K562 (cell line): ENCODE data around the gene BCAS3. TPM values are rescaled to one million over a fixed set of nuclear protein-coding genes. Genes with fewer than 3 reads are reported as not detected.

ENCODE experiments used
- ATAC-seq: fragments of 200-7000 bp; cut with Tn5 transposase; 3 replicates; pipeline ENCODE4 v1.9.1; 2020; ENCODE audit warnings: moderate library complexity
- BruUV-seq: library from RNA; stranded (reverse); fragments of 400-500 nt; replicated peaks from 2 replicates; lab custom pipeline; 2021; lab: Mats Ljungman, UMichigan
- CTCF ChIA-PET: fragments of 300-600 bp; formaldehyde crosslinking; extraction: SDS; loops from one replicate; lab custom pipeline; 2021; ENCODE audit warnings: low intra/inter-chr PET ratio; lab: Yijun Ruan, JAX
- POLR2A ChIA-PET: fragments of 300-600, 350-650 bp; sonication (Branson Sonifier 250); formaldehyde crosslinking; extraction: SDS; loops from one replicate; lab custom pipeline; 2021; ENCODE audit warnings: antibody characterized with exemption, inconsistent platforms; lab: Yijun Ruan, JAX
- DNase-seq, 4 experiments: peaks; one replicate each; pipeline versions ENCODE4 v3.0.0 to v3.0.0-alpha.2; 2011 to 2018; ENCODE audit warnings: low spot score in 3 of 4, mixed read lengths in 3 of 4; ENCODE audit errors: extremely low read depth in 1 of 4
- FAIRE-seq: peaks from 2 replicates; lab custom pipeline; 2011; peaks lifted over from hg19 to GRCh38; lab: Jason Lieb, UNC
- H2AFZ ChIP-seq: 2 replicates; pipeline ENCODE4 v1.6.0; 2011; ENCODE audit warnings: low read depth, low read length, control low read depth, inconsistent platforms
- H3K27ac ChIP-seq: fragments of 200-600 bp; 3 replicates; pipeline ENCODE4 v1.8.0; 2011; ENCODE audit warnings: low read depth, mild to moderate bottlenecking, control low read depth, inconsistent platforms, low read length, moderate library complexity, mixed read lengths; ENCODE audit errors: extremely low read depth
- H3K27me3 ChIP-seq, 2 experiments: fragments of 300-600 bp in 1 of 2; 2 replicates in 1 of 2; 3 replicates in 1 of 2; pipeline versions ENCODE4 v1.6.0 to v1.8.0; 2011; ENCODE audit warnings: inconsistent platforms in 2 of 2, low read length in 2 of 2, mild to moderate bottlenecking in 1 of 2, mixed read lengths in 1 of 2, moderate library complexity in 1 of 2; ENCODE audit not compliant: control insufficient read depth in 2 of 2, insufficient read depth in 2 of 2
- H3K36me3 ChIP-seq: fragments of 300-600 bp; 3 replicates; pipeline ENCODE4 v1.8.0; 2011; ENCODE audit warnings: mild to moderate bottlenecking, low read length, inconsistent platforms; ENCODE audit not compliant: control insufficient read depth, insufficient read depth
- H3K4me1 ChIP-seq, 2 experiments: fragments of 200-600 bp in 1 of 2; replicated peaks in 1 of 2; 2 replicates in 1 of 2; 3 replicates in 1 of 2; pipeline versions ENCODE4 v1.5.1 to v1.8.0; 2011; ENCODE audit warnings: inconsistent platforms in 2 of 2, low read length in 2 of 2, mild to moderate bottlenecking in 1 of 2, mixed read lengths in 1 of 2, moderate library complexity in 1 of 2; ENCODE audit not compliant: control insufficient read depth in 2 of 2, insufficient read depth in 2 of 2
- H3K4me2 ChIP-seq: 2 replicates; pipeline ENCODE4 v1.6.1; 2011; ENCODE audit warnings: low read length, control low read depth, inconsistent platforms, mixed read lengths; ENCODE audit not compliant: insufficient read depth
- H3K4me3 ChIP-seq: fragments of 200-600 bp; sonication (generic), shearing (Covaris generic); 2 replicates; pipeline ENCODE4 v1.5.1; 2016; ENCODE audit warnings: control low read depth, inconsistent platforms
- H3K79me2 ChIP-seq: fragments of 200-600 bp; 3 replicates; pipeline ENCODE4 v1.8.0; 2011; ENCODE audit warnings: low read length, inconsistent platforms; ENCODE audit not compliant: control insufficient read depth, insufficient read depth
- H3K9ac ChIP-seq, 2 experiments: 2 replicates each; pipeline versions ENCODE4 v1.6.0 to v1.6.1; 2011; ENCODE audit warnings: low read depth in 2 of 2, low read length in 2 of 2, control low read depth in 1 of 2, inconsistent platforms in 1 of 2, mild to moderate bottlenecking in 1 of 2, mixed read lengths in 1 of 2; ENCODE audit not compliant: insufficient read depth in 1 of 2
- H3K9me1 ChIP-seq: one replicate; pipeline ENCODE4 v1.6.0; 2011; ENCODE audit warnings: inconsistent platforms, mild to moderate bottlenecking, low read length, moderate library complexity; ENCODE audit not compliant: control insufficient read depth, insufficient read depth
- H3K9me3 ChIP-seq: replicated peaks from 2 replicates; pipeline ENCODE4 v1.5.1; 2011; ENCODE audit warnings: low read depth, low read length, inconsistent platforms; ENCODE audit not compliant: control insufficient read depth, insufficient read depth
- H4K20me1 ChIP-seq: replicated peaks from 2 replicates; pipeline ENCODE4 v1.6.1; 2011; ENCODE audit warnings: low read length, inconsistent platforms, mixed read lengths; ENCODE audit not compliant: control insufficient read depth, insufficient read depth
- TAF15 ChIP-seq: fragments of 200-400 bp; formaldehyde crosslinking; IDR thresholded peaks from 2 replicates; pipeline ENCODE4 v1.6.1; 2017; ENCODE audit warnings: mild to moderate bottlenecking, low read depth, low read length, moderate library complexity
- WGBS: fragments of 100-300 bp; shearing (Covaris generic); methylation state at CpG from one replicate; pipeline ENCODE4 v1.1.6; 2016; ENCODE audit warnings: low coverage, mixed read lengths; ENCODE audit not compliant: insufficient coverage; ENCODE audit errors: missing lambda C conversion rate; 5-methylcytosine and 5-hydroxymethylcytosine counted together
- in situ Hi-C: fragments of 300-500 bp; cut with MboI; formaldehyde crosslinking; loops from 4 replicates; pipeline ENCODE4 v1.15.0; 2018; ENCODE audit warnings: inconsistent platforms, mixed read lengths
- intact Hi-C: fragments of 100-400 bp; cut with micrococcal nuclease; formaldehyde crosslinking; loops from 2 replicates; pipeline ENCODE4 v1.14.2; 2022
- polyA plus RNA-seq, 8 experiments: library from polyadenylated mRNA; depleted of rRNA in 4 of 8; stranded (reverse) in 5 of 8; unstranded in 3 of 8; fragments of >200 nt; fragmentation: Nextera tagmentation in 2 of 8; fragmentation: Illumina TruSeq in 1 of 8; extraction: Ambion mirVana in 2 of 8; extraction: Trizol in 1 of 8; gene quantifications; 2 replicates each; pipeline versions ENCODE4 v1.2.1 to v1.2.3, GENCODE V29; 2011 to 2014; ENCODE audit warnings: inconsistent platforms in 1 of 8, missing spikeins in 1 of 8
- total RNA-seq, 7 experiments: library from RNA; depleted of rRNA in 6 of 7; stranded (reverse); fragments of >200 nt in 6 of 7; fragmentation: Illumina TruSeq in 2 of 7; extraction: Trizol in 2 of 7; gene quantifications; 2 replicates each; pipeline versions ENCODE4 v1.2.1 to v1.2.3, GENCODE V29; 2011 to 2021; ENCODE audit warnings: low replicate concordance in 1 of 7
- TF ChIP-seq, protein P1 (sequence below), 3 experiments: fragments of 200-800 bp in 1 of 3; fragments of 250-450 bp in 1 of 3; fragments of 450-650 bp in 1 of 3; sonication (Bioruptor Pico) in 1 of 3; sonication (Bioruptor generic) in 1 of 3; formaldehyde crosslinking in 1 of 3; IDR thresholded peaks; 2 replicates each; pipeline versions ENCODE4 v1.6.1 to v1.8.0; 2016 to 2022; ENCODE audit warnings: mild to moderate bottlenecking in 2 of 3, missing genetic modification characterization in 2 of 3, missing compliant biosample characterization in 1 of 3, moderate library complexity in 1 of 3

BCAS3 gene
- total and polyA plus RNA-seq, 9 of the 15 experiments (the other 6 are each of a cell fraction or from before 2014, with no cell fraction given) = 1.9 to 5.5 (median 3.5) TPM

DNA sequence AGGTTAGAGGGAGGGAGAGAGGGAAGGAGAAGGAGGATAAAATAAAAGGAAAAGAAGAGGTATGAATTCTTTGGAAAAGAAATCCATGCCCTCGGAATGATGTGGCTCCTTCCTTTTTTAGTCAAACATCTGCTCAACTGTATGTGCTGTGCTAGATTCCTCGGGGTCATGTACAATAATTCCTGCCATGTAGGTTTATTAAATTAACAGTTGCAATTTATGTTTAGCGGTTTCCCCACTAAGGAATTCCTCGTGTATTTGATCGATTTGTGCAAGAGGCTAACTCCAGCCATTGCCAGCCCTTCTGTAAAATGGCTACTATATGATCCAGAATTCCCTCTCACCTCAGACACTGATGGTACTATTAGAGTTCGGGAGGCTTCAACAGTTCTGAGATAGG, 639.0 kb downstream of the BCAS3 start:
- Histone ChIP-seq H3K9me1 (no peaks in the 10 kb centered on the region), H3K79me2 (no peaks in the 10 kb centered on the region), H3K27ac (no peak overlapping the region), H3K4me2 (no peak overlapping the region), H3K9me3 (no peaks in the 10 kb centered on the region), H3K4me3 (no peak overlapping the region), H3K36me3 (no peaks in the 10 kb centered on the region), H4K20me1 (no peaks in the 10 kb centered on the region; the same call in 1 of the 2 replicates), H2AFZ (no peak overlapping the region), H3K9ac (no peak overlapping the region), H3K4me1 (no peaks in the 10 kb centered on the region), H3K27me3 (peaks cover 36 to 60% of the 10 kb centered on the region in 2 experiments)
- in situ Hi-C loops = no loop called here
- ATAC-seq = no peak
- POLR2A ChIA-PET = interaction anchor here (0.9 kb wide), 1 partner anchor 10 kb away, joined by 3 read pairs; no protein-coding TSS in a partner anchor
- no peak for DNase-seq
- intact Hi-C loops = no loop called here
- WGBS = 0% methylated on average over 5 of the region's 6 CpGs
- FAIRE-seq = no peak
- BruUV-seq = no TSS peak
- CTCF ChIA-PET = no interaction called here
- no peak for TF ChIP-seq TAF15
- TF ChIP-seq, protein P1, sequence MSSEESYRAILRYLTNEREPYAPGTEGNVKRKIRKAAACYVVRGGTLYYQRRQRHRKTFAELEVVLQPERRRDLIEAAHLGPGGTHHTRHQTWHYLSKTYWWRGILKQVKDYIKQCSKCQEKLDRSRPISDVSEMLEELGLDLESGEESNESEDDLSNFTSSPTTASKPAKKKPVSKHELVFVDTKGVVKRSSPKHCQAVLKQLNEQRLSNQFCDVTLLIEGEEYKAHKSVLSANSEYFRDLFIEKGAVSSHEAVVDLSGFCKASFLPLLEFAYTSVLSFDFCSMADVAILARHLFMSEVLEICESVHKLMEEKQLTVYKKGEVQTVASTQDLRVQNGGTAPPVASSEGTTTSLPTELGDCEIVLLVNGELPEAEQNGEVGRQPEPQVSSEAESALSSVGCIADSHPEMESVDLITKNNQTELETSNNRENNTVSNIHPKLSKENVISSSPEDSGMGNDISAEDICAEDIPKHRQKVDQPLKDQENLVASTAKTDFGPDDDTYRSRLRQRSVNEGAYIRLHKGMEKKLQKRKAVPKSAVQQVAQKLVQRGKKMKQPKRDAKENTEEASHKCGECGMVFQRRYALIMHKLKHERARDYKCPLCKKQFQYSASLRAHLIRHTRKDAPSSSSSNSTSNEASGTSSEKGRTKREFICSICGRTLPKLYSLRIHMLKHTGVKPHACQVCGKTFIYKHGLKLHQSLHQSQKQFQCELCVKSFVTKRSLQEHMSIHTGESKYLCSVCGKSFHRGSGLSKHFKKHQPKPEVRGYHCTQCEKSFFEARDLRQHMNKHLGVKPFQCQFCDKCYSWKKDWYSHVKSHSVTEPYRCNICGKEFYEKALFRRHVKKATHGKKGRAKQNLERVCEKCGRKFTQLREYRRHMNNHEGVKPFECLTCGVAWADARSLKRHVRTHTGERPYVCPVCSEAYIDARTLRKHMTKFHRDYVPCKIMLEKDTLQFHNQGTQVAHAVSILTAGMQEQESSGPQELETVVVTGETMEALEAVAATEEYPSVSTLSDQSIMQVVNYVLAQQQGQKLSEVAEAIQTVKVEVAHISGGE (CRISPR knock-in tag; IDR thresholded peaks at IDR 0.05) = peak in 1 of 3 experiments; percentile 64; a peak in 1 of 6 replicates
